Activated CD4-positive, CD25-positive, alpha-beta regulatory T cell (primary cell): ENCODE measurements around the gene CDK5RAP2.
"Not testable (repeated sequence)": the region's sequence is repeated elsewhere in the genome, so short reads cannot be mapped to it uniquely, and the experiment has no call there.

Source experiments
- DNase-seq, 4 experiments: peaks; one replicate each; lab custom pipeline; 2025; lab: John Stamatoyannopoulos, UW

CDK5RAP2 gene

GRCh38 chr9:120580051-120580896, at the start of gene CDK5RAP2:
CDK5RAP2 (minus strand) TSS chr9:120580167; CDS start chr9:120579978, 189 bp downstream.
- peak; percentile 77 to 86 (median 81) for DNase-seq

GRCh38 chr9:120628925-120629497, 49.0 kb upstream of the CDK5RAP2 start:
- DNase-seq, result not testable (repeated sequence)

- no peak for DNase-seq
These were observed 48.4 kb upstream of the CDK5RAP2 start for GRCh38 chr9:120628207-120628924.

GRCh38 chr9:120627073-120627472, 47.1 kb upstream of the CDK5RAP2 start:
- no peak for DNase-seq

- no peak for DNase-seq
These were observed 46.5 kb upstream of the CDK5RAP2 start for GRCh38 chr9:120626512-120626911.

GRCh38 chr9:120625222-120625621, 45.3 kb upstream of the CDK5RAP2 start:
- DNase-seq, result no peak

- DNase-seq, result no peak
These were observed 42.8 kb upstream of the CDK5RAP2 start for GRCh38 chr9:120622790-120623189.

GRCh38 chr9:120621941-120622340, 42.0 kb upstream of the CDK5RAP2 start:
- DNase-seq, result no peak

- peak in 3 of 4 experiments; percentile 13 to 25 (median 18) for DNase-seq
These were observed 40.0 kb upstream of the CDK5RAP2 start for GRCh38 chr9:120619751-120620655.

GRCh38 chr9:120616966-120617935, 37.3 kb upstream of the CDK5RAP2 start:
- no peak for DNase-seq

GRCh38 chr9:120612218-120612617, 32.3 kb upstream of the CDK5RAP2 start:
- DNase-seq, result no peak

- no peak for DNase-seq
These were observed 31.7 kb upstream of the CDK5RAP2 start for GRCh38 chr9:120611690-120612068.

GRCh38 chr9:120610975-120611689, 31.2 kb upstream of the CDK5RAP2 start:
- DNase-seq, result no peak

GRCh38 chr9:120609636-120610035, 29.7 kb upstream of the CDK5RAP2 start:
- no peak for DNase-seq

- no peak for DNase-seq
These were observed 28.5 kb upstream of the CDK5RAP2 start for GRCh38 chr9:120608421-120608820.

GRCh38 chr9:120603591-120603990, 23.6 kb upstream of the CDK5RAP2 start:
- DNase-seq, result no peak

- no peak for DNase-seq
These were observed 23.0 kb upstream of the CDK5RAP2 start for GRCh38 chr9:120603010-120603409.

GRCh38 chr9:120593955-120594277, 13.9 kb upstream of the CDK5RAP2 start:
- no peak for DNase-seq

- no peak for DNase-seq
These were observed 13.4 kb upstream of the CDK5RAP2 start for GRCh38 chr9:120593250-120593954.
